GM12865 (cell line): ENCODE results near the gene SLC22A5.

Experiments
- DNase-seq: peaks from one replicate; pipeline ENCODE4 v3.0.0; 2010; ENCODE audit warnings: low read depth
- H3K4me3 ChIP-seq: 2 replicates; pipeline ENCODE4 v1.5.1; 2011; ENCODE audit warnings: mild to moderate bottlenecking, low read depth, low read length, control low read depth
- TF ChIP-seq, protein P1 (sequence below): IDR thresholded peaks from 2 replicates; pipeline ENCODE4 v1.5.1; 2011; ENCODE audit warnings: low read length, control low read depth, low read depth, inconsistent platforms; ENCODE audit not compliant: insufficient read depth; ENCODE audit errors: missing control alignments

Gene SLC22A5

DNA sequence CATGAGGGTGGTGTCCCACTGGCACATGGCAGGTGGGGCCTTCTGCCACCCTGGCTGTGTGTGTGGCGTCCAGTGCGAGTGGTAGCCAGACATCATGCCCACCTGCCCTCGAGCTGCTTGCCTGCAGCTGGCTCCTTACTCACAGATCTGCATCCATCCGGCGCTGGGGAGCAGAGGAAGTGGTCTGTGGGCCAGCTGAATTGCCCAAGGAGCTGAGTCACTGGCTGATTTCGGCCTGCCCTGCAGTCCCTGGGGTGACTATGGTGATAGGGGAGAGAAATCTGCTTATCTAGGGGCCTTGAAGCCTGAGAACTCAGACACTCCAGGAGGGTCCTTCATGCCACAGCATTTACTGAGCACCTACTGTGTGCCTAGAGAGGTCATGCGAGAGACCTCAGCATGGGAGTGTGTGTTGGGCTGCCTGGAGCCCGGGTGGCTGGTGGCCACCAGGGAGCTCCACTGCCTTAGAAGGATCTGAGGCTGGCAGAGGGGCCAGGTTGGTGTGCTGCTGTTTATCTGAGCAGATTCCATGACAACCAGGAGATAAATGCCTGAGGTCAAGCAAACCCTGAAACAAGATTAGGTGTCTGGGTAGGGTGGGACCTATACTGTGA, 57.1 kb downstream of the SLC22A5 start:
- peak overlapping the region; percentile 47 for H3K4me3 ChIP-seq
- TF ChIP-seq, protein P1, sequence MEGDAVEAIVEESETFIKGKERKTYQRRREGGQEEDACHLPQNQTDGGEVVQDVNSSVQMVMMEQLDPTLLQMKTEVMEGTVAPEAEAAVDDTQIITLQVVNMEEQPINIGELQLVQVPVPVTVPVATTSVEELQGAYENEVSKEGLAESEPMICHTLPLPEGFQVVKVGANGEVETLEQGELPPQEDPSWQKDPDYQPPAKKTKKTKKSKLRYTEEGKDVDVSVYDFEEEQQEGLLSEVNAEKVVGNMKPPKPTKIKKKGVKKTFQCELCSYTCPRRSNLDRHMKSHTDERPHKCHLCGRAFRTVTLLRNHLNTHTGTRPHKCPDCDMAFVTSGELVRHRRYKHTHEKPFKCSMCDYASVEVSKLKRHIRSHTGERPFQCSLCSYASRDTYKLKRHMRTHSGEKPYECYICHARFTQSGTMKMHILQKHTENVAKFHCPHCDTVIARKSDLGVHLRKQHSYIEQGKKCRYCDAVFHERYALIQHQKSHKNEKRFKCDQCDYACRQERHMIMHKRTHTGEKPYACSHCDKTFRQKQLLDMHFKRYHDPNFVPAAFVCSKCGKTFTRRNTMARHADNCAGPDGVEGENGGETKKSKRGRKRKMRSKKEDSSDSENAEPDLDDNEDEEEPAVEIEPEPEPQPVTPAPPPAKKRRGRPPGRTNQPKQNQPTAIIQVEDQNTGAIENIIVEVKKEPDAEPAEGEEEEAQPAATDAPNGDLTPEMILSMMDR: peak; percentile 61
- peak; percentile 92 for DNase-seq

DNA sequence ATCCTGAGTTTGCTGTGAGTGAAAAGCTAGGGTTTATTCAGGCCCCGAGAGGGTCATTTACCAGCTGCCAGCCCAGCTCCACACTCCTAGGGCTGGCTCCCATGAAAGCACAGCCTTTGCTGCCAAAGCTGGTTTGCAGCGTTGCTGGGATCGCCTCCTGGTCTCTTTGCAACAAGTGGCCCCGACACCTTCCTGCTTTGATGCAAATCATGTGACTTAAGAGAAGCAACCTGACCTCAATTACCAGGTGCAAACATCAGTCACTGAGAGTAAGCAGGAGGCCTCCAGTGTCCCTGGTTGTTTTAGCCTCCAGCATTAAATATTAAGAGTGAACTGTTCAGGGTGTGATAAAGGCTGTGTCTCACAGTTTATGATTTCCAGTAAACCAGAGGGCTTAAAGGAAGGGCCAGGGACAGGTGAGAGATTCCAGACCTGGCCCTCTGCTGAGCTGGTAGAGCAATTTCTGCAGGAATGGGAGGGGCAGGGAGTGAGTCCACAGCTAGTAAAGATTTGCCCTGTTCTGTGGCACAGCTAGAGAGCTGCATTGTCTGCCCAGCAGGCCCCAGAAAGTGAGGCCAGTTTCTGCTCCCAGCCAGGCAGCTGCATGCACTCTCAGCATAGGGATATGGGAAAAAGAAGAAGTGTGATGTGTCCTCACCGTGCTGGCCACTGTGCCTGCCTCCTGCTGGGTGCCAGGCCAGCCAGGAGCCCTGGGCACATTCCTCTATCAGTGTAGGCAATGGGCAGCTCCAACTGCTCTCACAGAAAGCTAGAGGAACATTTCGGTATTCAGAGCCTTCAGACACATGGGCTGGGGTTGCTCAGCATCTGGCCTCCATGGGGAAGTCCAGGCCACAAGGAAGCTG, 58.0 kb downstream of the SLC22A5 start:
- TF ChIP-seq, protein P1: no peak
- H3K4me3 ChIP-seq: peak overlapping the region; percentile 47
- DNase-seq: peak; percentile 76

DNA sequence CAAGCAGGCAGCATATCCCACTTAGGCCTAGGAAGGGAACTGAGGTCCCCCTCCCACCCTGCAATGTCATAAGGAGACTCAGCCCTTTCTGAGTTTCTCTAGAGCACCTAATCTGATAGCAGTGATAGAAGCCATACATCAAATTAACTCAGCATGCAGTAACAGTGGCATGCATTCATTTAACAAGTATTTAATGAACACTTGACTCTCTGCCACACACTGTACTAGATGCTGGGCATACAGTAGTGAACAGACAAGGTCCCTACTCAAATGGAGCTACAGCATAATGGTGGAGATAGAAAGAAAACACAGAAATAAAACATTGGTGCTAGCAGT, 58.6 kb downstream of the SLC22A5 start:
- TF ChIP-seq, protein P1: no peak
- no peak for DNase-seq
- no peak overlapping the region for H3K4me3 ChIP-seq

DNA sequence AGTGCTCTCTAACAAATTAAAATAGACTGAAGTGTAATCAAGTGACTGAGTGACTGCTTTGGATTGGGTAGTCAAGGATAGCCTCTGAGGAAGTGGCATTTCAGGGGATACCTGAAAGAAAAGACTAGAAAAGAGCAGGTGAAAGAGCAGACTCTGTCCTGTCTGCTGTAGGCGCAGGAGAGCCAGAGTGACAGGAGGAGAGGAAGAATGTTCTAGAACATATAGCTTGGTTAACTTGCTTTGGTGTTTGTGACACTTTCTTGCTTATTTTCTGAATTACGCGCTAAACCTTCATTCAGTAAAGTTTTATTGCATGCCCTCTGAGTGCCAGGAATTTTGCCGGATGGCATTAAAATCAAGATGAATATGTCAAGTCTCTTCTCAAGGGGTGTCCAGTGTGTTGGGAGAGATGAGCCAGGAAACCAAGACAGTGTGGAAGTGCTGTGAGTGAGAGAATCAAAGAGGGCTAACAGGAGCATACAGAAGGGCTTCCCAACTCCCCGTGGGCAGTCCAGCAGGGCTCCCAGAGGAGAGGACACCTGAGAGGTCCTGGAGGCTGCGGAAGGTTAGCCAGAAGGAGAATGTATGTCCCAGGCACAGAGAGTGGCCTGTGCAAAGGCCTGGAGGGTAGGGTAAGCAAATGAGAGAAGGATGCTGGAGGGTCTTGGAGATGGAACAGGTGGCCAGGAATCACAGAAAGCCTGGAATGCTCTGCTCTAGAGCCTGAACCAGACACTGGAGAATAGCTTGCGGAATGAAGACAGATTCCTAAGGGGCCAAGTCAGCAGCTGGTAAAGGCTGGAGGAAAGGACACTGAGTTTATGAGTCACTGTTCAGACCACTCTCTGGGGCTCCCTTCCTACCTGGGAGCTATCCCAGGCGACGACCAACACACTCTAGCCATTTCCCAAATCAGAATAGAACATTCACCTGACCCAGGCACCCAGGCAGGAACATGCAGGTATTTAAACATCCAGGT, 59.3 kb downstream of the SLC22A5 start:
- TF ChIP-seq, protein P1: no peak
- H3K4me3 ChIP-seq: no peak overlapping the region
- no peak for DNase-seq

DNA sequence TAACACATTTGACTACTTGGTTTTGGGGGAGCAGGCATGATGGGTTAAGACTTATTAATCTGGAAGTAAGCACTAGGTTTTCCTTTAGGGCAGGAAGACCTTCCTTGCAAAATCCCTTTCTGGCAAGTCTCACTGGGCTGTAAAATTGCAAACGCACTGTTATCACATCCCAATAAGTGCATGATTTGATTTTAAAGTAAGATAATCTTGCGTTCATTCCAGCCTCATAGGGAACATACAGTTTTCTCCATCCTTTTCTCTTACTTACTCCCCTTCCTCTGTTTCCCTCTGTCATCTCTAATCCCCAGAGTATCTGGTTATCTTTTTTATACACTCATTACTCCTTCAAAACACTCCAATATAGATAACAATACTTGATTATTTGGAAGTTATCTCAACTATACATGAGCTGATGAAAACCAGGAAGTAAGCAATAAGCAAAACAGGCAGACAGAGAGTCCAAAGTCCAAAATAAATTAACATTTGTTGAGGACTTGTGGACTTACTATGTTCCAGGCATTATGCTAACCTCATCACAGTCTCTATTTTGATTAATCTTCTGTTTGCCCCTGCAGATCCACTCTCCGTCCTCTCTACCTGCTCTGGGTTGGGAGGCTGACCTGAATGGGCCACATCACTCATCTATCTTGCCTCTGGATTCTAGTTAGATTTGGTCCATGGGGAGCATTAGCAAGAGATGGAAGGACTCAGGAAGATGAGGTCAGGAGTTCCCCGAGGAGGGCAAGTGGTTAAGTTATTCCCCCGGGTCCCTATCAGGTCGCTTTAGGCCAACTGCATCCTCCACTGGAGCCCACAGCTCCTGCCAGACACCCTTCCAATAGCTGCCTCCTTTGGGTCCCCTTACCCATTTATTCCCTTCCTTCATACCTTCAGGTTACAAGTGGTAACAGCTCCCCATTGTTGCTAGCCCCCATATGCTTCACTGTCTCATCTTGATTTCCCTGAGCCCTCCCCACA, 60.2 kb downstream of the SLC22A5 start:
- DNase-seq: no peak
- TF ChIP-seq, protein P1: no peak
- no peak overlapping the region for H3K4me3 ChIP-seq

DNA sequence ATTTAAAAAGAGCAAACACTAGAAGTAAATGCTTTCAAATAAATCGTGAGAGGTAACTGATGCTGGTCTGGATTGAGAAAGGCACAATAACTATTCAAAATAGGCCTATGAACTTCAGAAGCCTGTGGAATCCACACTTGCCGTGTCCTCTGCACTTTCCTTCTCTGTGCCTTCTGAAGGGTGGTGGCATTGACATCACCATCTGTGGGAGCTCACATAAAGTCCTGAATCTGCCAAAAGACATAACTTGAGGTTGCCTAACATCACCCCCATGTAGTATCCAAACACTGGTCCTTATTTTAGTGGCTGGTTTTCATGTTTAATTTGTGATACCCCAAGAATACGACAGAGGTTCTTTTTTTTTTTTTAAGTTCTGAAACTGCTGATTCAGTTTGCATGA, 61.2 kb downstream of the SLC22A5 start:
- TF ChIP-seq, protein P1: no peak

More for the DNA sequence above, 61.2 kb downstream of the SLC22A5 start:
- DNase-seq: no peak
- no peak overlapping the region for H3K4me3 ChIP-seq
